NK-92 treated with Interleukin-12 subunit alpha and Interleukin-12 subunit beta, amount 100 ng/mL, for 24 hours (cell line): ENCODE data around the gene GPR89B.
"Not testable (repeated sequence)": the region's sequence is repeated elsewhere in the genome, so short reads cannot be mapped to it uniquely, and the experiment has no call there.

Experiments
- DNase-seq: peaks from one replicate; lab custom pipeline; 2025; lab: John Stamatoyannopoulos, UW

Gene GPR89B

GRCh38 chr1:147940456-147940855 lies 12.2 kb downstream of the GPR89B start:
- not testable (repeated sequence) for DNase-seq

GRCh38 chr1:147942563-147942962 lies 14.3 kb downstream of the GPR89B start:
- not testable (repeated sequence) for DNase-seq

GRCh38 chr1:147949517-147949916 lies 21.3 kb downstream of the GPR89B start:
- not testable (repeated sequence) for DNase-seq

GRCh38 chr1:147958906-147959305 lies 30.7 kb downstream of the GPR89B start:
- DNase-seq = not testable (repeated sequence)

GRCh38 chr1:147959680-147960079 lies 31.5 kb downstream of the GPR89B start:
- DNase-seq = not testable (repeated sequence)

- not testable (repeated sequence) for DNase-seq
These were observed 36.4 kb downstream of the GPR89B start for GRCh38 chr1:147964575-147964974.

GRCh38 chr1:147966657-147967056 lies 38.4 kb downstream of the GPR89B start:
- DNase-seq = not testable (repeated sequence)

- DNase-seq = not testable (repeated sequence)
These were observed 50.9 kb downstream of the GPR89B start for GRCh38 chr1:147978896-147979651.

GRCh38 chr1:147985374-147985773 lies 57.2 kb downstream of the GPR89B start:
- not testable (repeated sequence) for DNase-seq

GRCh38 chr1:147987893-147988292 lies 59.7 kb downstream of the GPR89B start:
- DNase-seq = not testable (repeated sequence)

- not testable (repeated sequence) for DNase-seq
These were observed 64.7 kb downstream of the GPR89B start for GRCh38 chr1:147992916-147993315.

- DNase-seq = not testable (repeated sequence)
These were observed 65.2 kb downstream of the GPR89B start for GRCh38 chr1:147993400-147993799.

- not testable (repeated sequence) for DNase-seq
These were observed 65.8 kb downstream of the GPR89B start for GRCh38 chr1:147993825-147994615.

- DNase-seq = not testable (repeated sequence)
These were observed 67.9 kb downstream of the GPR89B start for GRCh38 chr1:147996088-147996487.

GRCh38 chr1:148007724-148008123 lies 79.5 kb downstream of the GPR89B start:
- DNase-seq = not testable (repeated sequence)

- DNase-seq = no peak
These were observed 82.3 kb downstream of the GPR89B start for GRCh38 chr1:148010527-148010926.

- not testable (repeated sequence) for DNase-seq
These were observed 85.2 kb downstream of the GPR89B start for GRCh38 chr1:148013177-148014144.

- DNase-seq = not testable (repeated sequence)
These were observed 86.3 kb downstream of the GPR89B start for GRCh38 chr1:148014289-148015200.

- not testable (repeated sequence) for DNase-seq
These were observed 96.7 kb downstream of the GPR89B start for GRCh38 chr1:148024918-148025317.

GRCh38 chr1:148027004-148027403 lies 98.8 kb downstream of the GPR89B start:
- not testable (repeated sequence) for DNase-seq

GRCh38 chr1:148032247-148032646 lies 104.0 kb downstream of the GPR89B start:
- DNase-seq = not testable (repeated sequence)
